Suprapubic skin (tissue), 4 donors: ENCODE measurements around the gene SARS1.

ENCODE experiments used
- POLR2A ChIP-seq, 2 donors: fragments of 450-650 bp; IDR thresholded peaks; one replicate each; pipeline ENCODE4 v1.6.1; 2017; ENCODE audit warnings: antibody characterized with exemption in 2 of 2, mild to moderate bottlenecking in 2 of 2, moderate library complexity in 2 of 2
- POLR2AphosphoS5 ChIP-seq, 3 donors: sonication (generic); formaldehyde crosslinking; IDR thresholded peaks; one replicate each; pipeline ENCODE4 v1.6.1; 2017; ENCODE audit warnings: antibody characterized with exemption in 3 of 3
- TF ChIP-seq, protein P1 (sequence below), 2 donors: fragments of 200-600 bp in 1 of 2; fragments of 450-650 bp in 1 of 2; sonication (generic) in 1 of 2; IDR thresholded peaks; one replicate each; pipeline ENCODE4 v1.5.1; 2016 to 2019; ENCODE audit warnings: antibody characterized with exemption in 2 of 2, mild to moderate bottlenecking in 1 of 2, moderate library complexity in 1 of 2

DNA sequence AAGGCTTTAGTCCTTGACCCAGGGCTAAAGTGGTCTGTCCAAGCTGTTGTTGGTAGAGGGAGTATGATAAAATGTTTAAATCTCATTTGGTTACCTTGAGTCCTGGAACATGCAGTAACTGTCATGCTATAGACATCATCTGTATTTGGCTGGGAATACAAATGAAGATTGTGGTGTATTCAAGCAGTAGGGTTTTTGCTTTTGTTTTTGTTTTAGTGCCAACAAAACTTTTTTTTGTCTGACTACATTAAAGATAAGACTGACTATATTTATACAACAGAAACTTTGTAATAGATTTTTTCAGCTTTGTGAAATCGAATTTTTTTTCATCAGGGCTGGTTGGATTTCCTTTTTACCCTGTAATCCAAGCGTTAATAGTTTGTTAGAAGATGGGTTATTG, 7.4 kb upstream of the SARS1 start:
- TF ChIP-seq POLR2A (IDR thresholded peaks at IDR 0.05) (no peak), POLR2AphosphoS5 (IDR thresholded peaks at IDR 0.05) (no peak)
- TF ChIP-seq, protein P1, sequence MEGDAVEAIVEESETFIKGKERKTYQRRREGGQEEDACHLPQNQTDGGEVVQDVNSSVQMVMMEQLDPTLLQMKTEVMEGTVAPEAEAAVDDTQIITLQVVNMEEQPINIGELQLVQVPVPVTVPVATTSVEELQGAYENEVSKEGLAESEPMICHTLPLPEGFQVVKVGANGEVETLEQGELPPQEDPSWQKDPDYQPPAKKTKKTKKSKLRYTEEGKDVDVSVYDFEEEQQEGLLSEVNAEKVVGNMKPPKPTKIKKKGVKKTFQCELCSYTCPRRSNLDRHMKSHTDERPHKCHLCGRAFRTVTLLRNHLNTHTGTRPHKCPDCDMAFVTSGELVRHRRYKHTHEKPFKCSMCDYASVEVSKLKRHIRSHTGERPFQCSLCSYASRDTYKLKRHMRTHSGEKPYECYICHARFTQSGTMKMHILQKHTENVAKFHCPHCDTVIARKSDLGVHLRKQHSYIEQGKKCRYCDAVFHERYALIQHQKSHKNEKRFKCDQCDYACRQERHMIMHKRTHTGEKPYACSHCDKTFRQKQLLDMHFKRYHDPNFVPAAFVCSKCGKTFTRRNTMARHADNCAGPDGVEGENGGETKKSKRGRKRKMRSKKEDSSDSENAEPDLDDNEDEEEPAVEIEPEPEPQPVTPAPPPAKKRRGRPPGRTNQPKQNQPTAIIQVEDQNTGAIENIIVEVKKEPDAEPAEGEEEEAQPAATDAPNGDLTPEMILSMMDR (IDR thresholded peaks at IDR 0.05): no peak
